ENCODE data around the gene PSMA5. TPM values are rescaled to one million over a fixed set of nuclear protein-coding genes. Genes with fewer than 3 reads are reported as not detected.

PSMA5 gene
- total RNA-seq, 1 donor from 2014 or later, result 143 TPM

DNA sequence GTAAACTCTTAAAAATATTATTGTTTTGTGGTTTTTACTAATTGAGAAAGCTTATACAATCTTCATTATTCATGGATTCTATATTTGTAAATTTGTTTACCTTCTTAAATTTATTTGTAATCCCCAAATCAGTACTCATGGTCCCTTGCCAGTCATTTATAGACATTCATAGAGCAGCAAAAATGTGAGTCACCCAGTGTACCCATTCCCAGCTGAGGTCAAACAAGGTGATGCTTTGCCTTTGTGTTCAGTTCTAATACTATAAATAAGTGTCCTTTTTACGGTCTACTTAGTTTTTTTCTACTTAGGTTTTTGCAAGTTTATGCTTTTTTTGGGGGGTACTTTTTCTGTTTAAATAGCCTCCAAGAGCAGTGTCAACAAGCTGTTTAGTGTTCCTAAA lies 64.6 kb downstream of the PSMA5 start:
- no peaks in the 10 kb centered on the region for H3K4me1 ChIP-seq (ENCODE audit: insufficient read depth, low read length)
- peaks cover 9% of the 10 kb centered on the region for H3K4me1 Mint-ChIP-seq (ENCODE audit: low read depth, unreplicated experiment)
- H3K9me3 ChIP-seq (ENCODE audit: insufficient read depth, low read depth, low read length), result no peaks in the 10 kb centered on the region
- TF ChIP-seq EZH2 (IDR thresholded peaks at IDR 0.05; ENCODE audit: insufficient read depth, low read length), result no peak
- H3K4me3 ChIP-seq (ENCODE audit: insufficient read depth, low read depth, low read length), result no peak overlapping the region
- H3K27me3 Mint-ChIP-seq (ENCODE audit: low read depth, unreplicated experiment), result no peaks in the 10 kb centered on the region
- peaks cover 8% of the 10 kb centered on the region for H3K36me3 Mint-ChIP-seq (ENCODE audit: low read depth, unreplicated experiment)
- DNase-seq (ENCODE audit: low read depth), result peak; percentile 16
- no peaks in the 10 kb centered on the region for H4K20me1 ChIP-seq (ENCODE audit: insufficient read depth, low read length)
- H2AFZ ChIP-seq (ENCODE audit: low read depth, low read length), result no peak overlapping the region
- no peak overlapping the region for H3K9ac ChIP-seq (ENCODE audit: low read length)
- no peak overlapping the region for H3K4me2 ChIP-seq (ENCODE audit: low read length)
- H3K27me3 ChIP-seq (ENCODE audit: insufficient read depth, low read length), result no peaks in the 10 kb centered on the region
- FAIRE-seq, result no peak
- no peak overlapping the region for H3K4me3 Mint-ChIP-seq (ENCODE audit: unreplicated experiment)
- H3K79me2 ChIP-seq (ENCODE audit: insufficient read depth, low read length), result no peaks in the 10 kb centered on the region
- no peaks in the 10 kb centered on the region for H3K9me3 Mint-ChIP-seq (ENCODE audit: unreplicated experiment)
- H3K27ac Mint-ChIP-seq (ENCODE audit: unreplicated experiment), result no peak overlapping the region
- peaks cover 5% of the 10 kb centered on the region for H3K36me3 ChIP-seq (ENCODE audit: insufficient read depth, low read length)
- H3K27ac ChIP-seq (ENCODE audit: low read depth, low read length), result no peak overlapping the region

DNA sequence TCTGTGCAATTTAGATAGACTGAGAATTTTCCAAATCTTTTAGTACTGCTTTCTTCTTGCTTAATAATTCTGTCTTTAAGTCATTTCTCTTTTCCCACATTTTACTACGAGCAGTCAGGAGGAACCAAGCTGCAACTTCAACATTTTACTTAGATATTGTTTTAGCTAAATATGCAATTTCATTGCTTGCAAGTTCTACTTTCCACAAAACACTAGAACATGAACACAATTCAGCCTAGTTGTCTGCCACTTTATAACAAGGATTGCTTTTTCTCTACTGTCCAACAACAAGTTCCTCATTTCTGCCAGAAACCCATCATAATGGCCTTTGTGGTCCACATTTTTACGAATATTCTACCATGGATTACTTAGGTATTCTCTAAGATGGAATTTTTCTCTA lies 65.2 kb downstream of the PSMA5 start:
- no peak overlapping the region for H3K4me2 ChIP-seq (ENCODE audit: low read length)
- DNase-seq (ENCODE audit: low read depth), result no peak
- H3K4me3 Mint-ChIP-seq (ENCODE audit: unreplicated experiment), result no peak overlapping the region
- no peaks in the 10 kb centered on the region for H3K79me2 ChIP-seq (ENCODE audit: insufficient read depth, low read length)
- no peaks in the 10 kb centered on the region for H3K4me1 ChIP-seq (ENCODE audit: insufficient read depth, low read length)
- FAIRE-seq, result no peak
- no peaks in the 10 kb centered on the region for H4K20me1 ChIP-seq (ENCODE audit: insufficient read depth, low read length)
- TF ChIP-seq EZH2 (IDR thresholded peaks at IDR 0.05; ENCODE audit: insufficient read depth, low read length), result no peak
- TF ChIP-seq, protein P1, sequence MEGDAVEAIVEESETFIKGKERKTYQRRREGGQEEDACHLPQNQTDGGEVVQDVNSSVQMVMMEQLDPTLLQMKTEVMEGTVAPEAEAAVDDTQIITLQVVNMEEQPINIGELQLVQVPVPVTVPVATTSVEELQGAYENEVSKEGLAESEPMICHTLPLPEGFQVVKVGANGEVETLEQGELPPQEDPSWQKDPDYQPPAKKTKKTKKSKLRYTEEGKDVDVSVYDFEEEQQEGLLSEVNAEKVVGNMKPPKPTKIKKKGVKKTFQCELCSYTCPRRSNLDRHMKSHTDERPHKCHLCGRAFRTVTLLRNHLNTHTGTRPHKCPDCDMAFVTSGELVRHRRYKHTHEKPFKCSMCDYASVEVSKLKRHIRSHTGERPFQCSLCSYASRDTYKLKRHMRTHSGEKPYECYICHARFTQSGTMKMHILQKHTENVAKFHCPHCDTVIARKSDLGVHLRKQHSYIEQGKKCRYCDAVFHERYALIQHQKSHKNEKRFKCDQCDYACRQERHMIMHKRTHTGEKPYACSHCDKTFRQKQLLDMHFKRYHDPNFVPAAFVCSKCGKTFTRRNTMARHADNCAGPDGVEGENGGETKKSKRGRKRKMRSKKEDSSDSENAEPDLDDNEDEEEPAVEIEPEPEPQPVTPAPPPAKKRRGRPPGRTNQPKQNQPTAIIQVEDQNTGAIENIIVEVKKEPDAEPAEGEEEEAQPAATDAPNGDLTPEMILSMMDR (IDR thresholded peaks at IDR 0.05; ENCODE audit: insufficient read depth, low read depth, low read length), result no peak
- H3K4me1 Mint-ChIP-seq (ENCODE audit: low read depth, unreplicated experiment), result peaks cover 9% of the 10 kb centered on the region
- H3K36me3 Mint-ChIP-seq (ENCODE audit: low read depth, unreplicated experiment), result peaks cover 2% of the 10 kb centered on the region
- no peak overlapping the region for H3K27ac ChIP-seq (ENCODE audit: low read depth, low read length)
- no peak overlapping the region for H2AFZ ChIP-seq (ENCODE audit: low read depth, low read length)
- H3K9ac ChIP-seq (ENCODE audit: low read length), result no peak overlapping the region
- H3K9me3 ChIP-seq (ENCODE audit: insufficient read depth, low read depth, low read length), result no peaks in the 10 kb centered on the region
- H3K36me3 ChIP-seq (ENCODE audit: insufficient read depth, low read length), result peaks cover 5% of the 10 kb centered on the region
- H3K4me3 ChIP-seq (ENCODE audit: insufficient read depth, low read depth, low read length), result no peak overlapping the region
- H3K27ac Mint-ChIP-seq (ENCODE audit: unreplicated experiment), result no peak overlapping the region
- H3K27me3 Mint-ChIP-seq (ENCODE audit: low read depth, unreplicated experiment), result no peaks in the 10 kb centered on the region
- no peaks in the 10 kb centered on the region for H3K27me3 ChIP-seq (ENCODE audit: insufficient read depth, low read length)
- no peaks in the 10 kb centered on the region for H3K9me3 Mint-ChIP-seq (ENCODE audit: unreplicated experiment)

DNA sequence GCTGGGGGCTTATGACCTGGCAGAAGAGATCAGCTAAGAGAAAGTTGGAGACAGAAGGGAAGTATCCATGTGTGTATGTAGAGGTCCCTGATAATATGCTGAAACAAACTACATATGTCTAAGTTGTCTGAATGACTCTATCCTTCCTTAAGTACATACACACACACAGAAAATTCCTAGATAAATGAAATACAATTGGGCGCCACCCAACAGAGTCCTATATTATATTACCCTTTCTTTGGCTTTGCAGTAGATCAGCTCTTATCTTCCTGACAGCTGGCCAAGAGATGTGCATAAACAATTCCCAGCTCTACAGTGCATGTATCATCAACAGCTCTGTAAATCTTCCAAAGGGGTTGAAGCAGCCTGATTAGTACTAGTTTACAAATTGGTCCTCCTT lies 68.6 kb downstream of the PSMA5 start:
- Mint-ChIP-seq H3K27ac (ENCODE audit: unreplicated experiment) (no peak overlapping the region), H3K9me3 (ENCODE audit: unreplicated experiment) (no peaks in the 10 kb centered on the region), H3K27me3 (ENCODE audit: low read depth, unreplicated experiment) (no peaks in the 10 kb centered on the region), H3K4me1 (ENCODE audit: low read depth, unreplicated experiment) (peaks cover 9% of the 10 kb centered on the region), H3K4me3 (ENCODE audit: unreplicated experiment) (no peak overlapping the region), H3K36me3 (ENCODE audit: low read depth, unreplicated experiment) (peaks cover 6% of the 10 kb centered on the region)
- H3K4me2 ChIP-seq (ENCODE audit: low read length), result no peak overlapping the region
- no peaks in the 10 kb centered on the region for H3K4me1 ChIP-seq (ENCODE audit: insufficient read depth, low read length)
- H3K27me3 ChIP-seq (ENCODE audit: insufficient read depth, low read length), result no peaks in the 10 kb centered on the region
- no peak for TF ChIP-seq EZH2 (IDR thresholded peaks at IDR 0.05; ENCODE audit: insufficient read depth, low read length)
- TF ChIP-seq, protein P1 (IDR thresholded peaks at IDR 0.05; ENCODE audit: insufficient read depth, low read depth, low read length), result no peak
- no peak for FAIRE-seq
- H3K36me3 ChIP-seq (ENCODE audit: insufficient read depth, low read length), result no peaks in the 10 kb centered on the region
- no peak overlapping the region for H3K27ac ChIP-seq (ENCODE audit: low read depth, low read length)
- no peaks in the 10 kb centered on the region for H3K79me2 ChIP-seq (ENCODE audit: insufficient read depth, low read length)
- no peak overlapping the region for H2AFZ ChIP-seq (ENCODE audit: low read depth, low read length)
- no peaks in the 10 kb centered on the region for H4K20me1 ChIP-seq (ENCODE audit: insufficient read depth, low read length)
- H3K9me3 ChIP-seq (ENCODE audit: insufficient read depth, low read depth, low read length), result no peaks in the 10 kb centered on the region
- H3K9ac ChIP-seq (ENCODE audit: low read length), result no peak overlapping the region
- DNase-seq (ENCODE audit: low read depth), result no peak
- no peak overlapping the region for H3K4me3 ChIP-seq (ENCODE audit: insufficient read depth, low read depth, low read length)
